ENCODE results near the gene MACROD1. TPM values are rescaled to one million over a fixed set of nuclear protein-coding genes. Genes with fewer than 3 reads are reported as not detected.
A peak's percentile ranks its signal among the peaks of the same experiment; 100 is the strongest.

MACROD1 gene
- total and polyA plus RNA-seq, 9 of the 15 experiments (the other 6 are each of a cell fraction or from before 2014, with no cell fraction given): 1.1 to 60.0 (median 26.4) TPM

GRCh38 chr11:64084146-64084950, 81.6 kb downstream of the MACROD1 start:
- Histone ChIP-seq H2AFZ (ENCODE audit: low read depth, low read length) (no peak overlapping the region), H3K9me1 (ENCODE audit: control insufficient read depth, insufficient read depth, low read length) (no peaks in the 10 kb centered on the region), H3K27me3 (ENCODE audit: control insufficient read depth in 2 of 2, insufficient read depth in 2 of 2, low read length in 2 of 2) (no peaks in the 10 kb centered on the region), H3K79me2 (ENCODE audit: control insufficient read depth, insufficient read depth, low read length) (no peaks in the 10 kb centered on the region), H4K20me1 (replicated peaks; ENCODE audit: control insufficient read depth, insufficient read depth, low read length) (peaks cover 38% of the 10 kb centered on the region), H3K9me3 (replicated peaks; ENCODE audit: control insufficient read depth, insufficient read depth, low read depth, low read length) (no peaks in the 10 kb centered on the region), H3K4me1 (replicated peaks in 1 of 2; ENCODE audit: control insufficient read depth in 2 of 2, insufficient read depth in 2 of 2, low read length in 2 of 2) (peaks cover 0 to 57% of the 10 kb centered on the region in 2 experiments; a peak in 2 of 5 replicates), H3K4me2 (ENCODE audit: insufficient read depth, low read length) (no peak overlapping the region), H3K27ac (ENCODE audit: extremely low read depth, low read depth, low read length) (no peak overlapping the region), H3K4me3 (no peak overlapping the region), H3K36me3 (ENCODE audit: control insufficient read depth, insufficient read depth, low read length) (no peaks in the 10 kb centered on the region), H3K9ac (ENCODE audit: insufficient read depth in 1 of 2, low read depth in 2 of 2, low read length in 2 of 2) (peak overlapping the region in 1 of 2 experiments; percentile 41; a peak in 1 of 4 replicates)
- TF ChIP-seq NFIC (IDR thresholded peaks at IDR 0.05) (peak; percentile 31; the same call in 1 of the 2 replicates), ILF3 (IDR thresholded peaks at IDR 0.05; ENCODE audit: borderline replicate concordance) (no peak), ZBTB7A (IDR thresholded peaks at IDR 0.05; ENCODE audit: borderline replicate concordance, control insufficient read depth, low read depth, low read length) (0 out of 2 replicates have a peak, but pooled peaks have one; percentile 30)
- intact Hi-C loops (cut with micrococcal nuclease) (no loop called here), in situ Hi-C loops (cut with MboI) (no loop called here)
- no TSS peak for BruUV-seq (replicated peaks)
- ChIA-PET POLR2A (interaction anchor here (1.0 kb wide), 1 partner anchor 98 kb away, joined by 3 read pairs; no protein-coding TSS in a partner anchor), CTCF (ENCODE audit: low intra/inter-chr PET ratio) (no interaction called here)
- DNase-seq (ENCODE audit: extremely low read depth in 1 of 4, low spot score in 3 of 4) (no peak), FAIRE-seq (no peak), ATAC-seq (no peak)
- 84% methylated on average over 21 of the region's 26 CpGs for WGBS (ENCODE audit: insufficient coverage, low coverage, missing lambda C conversion rate)
